ENCODE measurements around the gene TIMELESS. TPM values are rescaled to one million over a fixed set of nuclear protein-coding genes. Genes with fewer than 3 reads are reported as not detected.
A peak's percentile ranks its signal among the peaks of the same experiment; 100 is the strongest.

TIMELESS gene
- total RNA-seq, 1 donor: 15.9 TPM

GRCh38 chr12:56398324-56398723 lies 50.9 kb downstream of the TIMELESS start:
- TF ChIP-seq CTCF (IDR thresholded peaks at IDR 0.05; ENCODE audit: insufficient read depth, low read length): no peak
- no peak for DNase-seq (ENCODE audit: low read depth)
- no peak overlapping the region for H3K4me3 ChIP-seq (ENCODE audit: low read depth, low read length)

- no peak for DNase-seq (ENCODE audit: low read depth)
- TF ChIP-seq CTCF (IDR thresholded peaks at IDR 0.05; ENCODE audit: insufficient read depth, low read length): no peak
- no peak overlapping the region for H3K4me3 ChIP-seq (ENCODE audit: low read depth, low read length)
These were observed 56.9 kb downstream of the TIMELESS start for GRCh38 chr12:56392331-56392730.

- DNase-seq (ENCODE audit: low read depth): no peak
- no peak for TF ChIP-seq CTCF (IDR thresholded peaks at IDR 0.05; ENCODE audit: insufficient read depth, low read length)
- no peak overlapping the region for H3K4me3 ChIP-seq (ENCODE audit: low read depth, low read length)
These were observed 57.5 kb downstream of the TIMELESS start for GRCh38 chr12:56391721-56392120.

GRCh38 chr12:56389412-56389811 lies 59.8 kb downstream of the TIMELESS start:
- no peak overlapping the region for H3K4me3 ChIP-seq (ENCODE audit: low read depth, low read length)
- no peak for TF ChIP-seq CTCF (IDR thresholded peaks at IDR 0.05; ENCODE audit: insufficient read depth, low read length)

GRCh38 chr12:56387152-56387736 lies 62.0 kb downstream of the TIMELESS start:
- no peak for TF ChIP-seq CTCF (IDR thresholded peaks at IDR 0.05; ENCODE audit: insufficient read depth, low read length)
- H3K4me3 ChIP-seq (ENCODE audit: low read depth, low read length): no peak overlapping the region
- peak; percentile 37 for DNase-seq (ENCODE audit: low read depth)

More at GRCh38 chr12:56389412-56389811, 59.8 kb downstream of the TIMELESS start:
- DNase-seq (ENCODE audit: low read depth): no peak

GRCh38 chr12:56385873-56386272 lies 63.4 kb downstream of the TIMELESS start:
- DNase-seq (ENCODE audit: low read depth): no peak
- no peak overlapping the region for H3K4me3 ChIP-seq (ENCODE audit: low read depth, low read length)
- TF ChIP-seq CTCF (IDR thresholded peaks at IDR 0.05; ENCODE audit: insufficient read depth, low read length): no peak

- no peak overlapping the region for H3K4me3 ChIP-seq (ENCODE audit: low read depth, low read length)
- no peak for TF ChIP-seq CTCF (IDR thresholded peaks at IDR 0.05; ENCODE audit: insufficient read depth, low read length)
- DNase-seq (ENCODE audit: low read depth): no peak
These were observed 66.6 kb downstream of the TIMELESS start for GRCh38 chr12:56382611-56383010.

All from fibroblast of the aortic adventitia (primary cell).